ELR (cell line): Measurements from ENCODE around the gene MAB21L3.
"Not testable (repeated sequence)": the region's sequence is repeated elsewhere in the genome, so short reads cannot be mapped to it uniquely, and the experiment has no call there.

Experiments used
- DNase-seq: peaks from one replicate; pipeline ENCODE4 v3.0.0-alpha.2; 2015; ENCODE audit warnings: low read depth

The MAB21L3 gene

DNA sequence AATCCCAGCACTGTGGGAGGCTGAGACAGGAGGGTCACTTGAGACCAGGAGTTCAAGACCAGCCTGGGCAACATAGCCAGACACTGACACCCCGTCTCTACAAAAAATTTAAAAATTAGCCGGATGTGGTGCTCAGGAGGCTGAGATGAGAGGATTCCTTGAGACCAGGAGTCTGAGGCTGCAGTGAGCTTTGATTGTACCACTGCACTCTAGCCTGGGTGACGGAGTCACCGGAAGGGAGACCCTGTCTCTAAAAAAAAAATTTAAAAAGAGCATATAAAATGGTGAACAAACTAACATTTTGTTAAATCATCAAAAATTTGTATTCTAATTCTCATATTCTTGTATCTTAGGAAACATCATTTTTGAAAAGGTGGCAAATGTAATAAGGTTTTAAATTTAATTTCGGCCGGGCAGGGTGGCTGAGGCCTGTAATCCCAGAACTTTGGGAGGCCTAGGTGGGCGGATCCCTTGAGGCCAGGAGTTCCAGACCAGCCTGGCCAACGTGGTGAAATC is 27.1 kb downstream of the MAB21L3 start:
- DNase-seq, result no peak

DNA sequence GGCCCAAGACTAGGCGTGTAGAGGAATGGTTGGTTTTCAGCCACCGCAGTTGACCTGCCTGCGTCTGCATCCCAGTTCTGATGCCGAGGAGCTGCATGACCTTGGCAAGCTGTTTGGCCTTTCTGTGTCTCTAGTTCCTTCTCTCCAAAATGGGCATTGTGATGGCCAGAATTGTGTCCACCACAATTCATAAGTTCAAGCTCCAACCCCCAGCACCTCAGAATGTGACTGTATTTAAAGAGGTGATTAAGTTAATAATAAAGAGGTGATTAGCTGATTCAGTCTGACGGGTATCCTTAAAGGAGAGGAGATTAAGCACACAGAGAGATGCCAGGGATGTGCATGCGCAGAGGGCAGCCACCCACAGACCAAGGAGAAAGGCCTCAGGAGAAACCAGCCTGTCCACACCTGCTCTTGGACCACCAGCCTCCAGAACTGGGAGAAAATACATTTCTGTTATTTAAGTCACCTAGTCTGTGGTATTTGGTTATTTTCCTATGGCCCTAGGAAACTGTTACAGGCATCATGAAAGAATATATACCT is 28.5 kb downstream of the MAB21L3 start:
- no peak for DNase-seq

DNA sequence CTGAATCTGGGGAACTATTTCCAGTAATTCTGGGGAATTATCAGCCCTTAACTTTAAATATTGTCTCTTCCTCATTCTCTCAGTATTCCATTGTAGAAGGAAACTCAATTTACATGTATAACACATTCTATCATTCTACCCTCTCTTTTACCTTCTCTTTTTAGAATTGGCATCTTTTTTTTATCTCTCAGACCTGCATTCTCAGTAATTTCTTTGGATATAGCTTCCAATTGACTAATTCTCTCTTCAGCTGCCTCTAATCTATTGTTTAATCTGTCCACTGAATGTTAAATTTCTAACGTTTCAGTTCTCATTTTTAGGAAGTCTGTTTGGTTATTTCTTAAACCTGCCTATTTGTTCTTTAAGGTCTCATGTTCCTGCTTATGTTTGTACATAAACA is 33.0 kb downstream of the MAB21L3 start:
- no peak for DNase-seq

DNA sequence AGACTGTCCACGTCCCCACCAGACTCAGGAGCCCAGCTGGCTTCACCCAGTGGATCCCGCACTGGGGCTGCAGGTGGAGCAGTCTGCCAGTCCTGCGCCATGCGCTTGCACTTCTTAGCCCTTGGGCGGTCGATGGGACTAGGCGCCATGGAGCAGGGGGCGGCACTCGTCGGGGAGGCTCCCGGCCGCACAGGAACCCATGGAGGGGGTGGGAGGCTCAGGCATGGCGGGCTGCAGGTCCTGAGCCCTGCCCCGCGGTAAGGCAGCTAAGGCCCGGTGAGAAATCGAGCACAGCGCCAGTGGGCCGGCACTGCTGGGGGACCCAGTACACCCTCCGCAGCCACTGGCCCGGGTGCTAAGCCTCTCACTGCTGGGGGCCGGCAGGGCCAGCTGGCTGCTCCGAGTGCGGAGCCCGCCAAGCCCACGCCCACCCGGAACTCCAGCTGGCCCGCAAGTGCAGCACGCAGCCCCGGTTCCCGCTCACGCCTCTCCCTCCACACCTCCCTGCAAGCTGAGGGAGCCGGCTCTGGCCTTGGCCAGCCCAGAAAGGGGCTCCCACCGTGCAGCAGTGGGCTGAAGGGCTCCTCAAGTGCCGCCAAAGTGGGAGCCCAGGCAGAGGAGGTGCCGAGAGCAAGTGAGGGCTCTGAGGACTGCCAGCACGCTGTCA is 35.4 kb downstream of the MAB21L3 start:
- not testable (repeated sequence) for DNase-seq

DNA sequence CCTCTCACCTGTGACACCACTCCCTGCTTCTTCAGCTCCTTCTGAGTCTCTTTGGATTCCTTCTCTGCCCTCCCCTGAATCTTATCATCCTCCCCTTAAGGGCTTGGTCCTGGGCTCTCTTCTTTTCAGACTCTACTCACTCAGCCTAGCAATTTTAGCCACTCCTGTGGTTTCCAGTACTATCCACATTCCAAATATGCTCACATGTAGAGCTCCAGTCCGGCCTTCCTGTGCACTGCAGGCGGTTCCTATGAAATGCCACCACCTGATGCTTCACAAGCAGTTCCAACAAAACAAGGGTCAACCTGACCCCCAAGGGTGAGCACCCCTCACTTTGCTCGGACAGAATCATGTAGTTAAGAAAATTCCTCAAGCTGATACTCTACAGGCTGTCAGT is 35.9 kb downstream of the MAB21L3 start:
- no peak for DNase-seq

DNA sequence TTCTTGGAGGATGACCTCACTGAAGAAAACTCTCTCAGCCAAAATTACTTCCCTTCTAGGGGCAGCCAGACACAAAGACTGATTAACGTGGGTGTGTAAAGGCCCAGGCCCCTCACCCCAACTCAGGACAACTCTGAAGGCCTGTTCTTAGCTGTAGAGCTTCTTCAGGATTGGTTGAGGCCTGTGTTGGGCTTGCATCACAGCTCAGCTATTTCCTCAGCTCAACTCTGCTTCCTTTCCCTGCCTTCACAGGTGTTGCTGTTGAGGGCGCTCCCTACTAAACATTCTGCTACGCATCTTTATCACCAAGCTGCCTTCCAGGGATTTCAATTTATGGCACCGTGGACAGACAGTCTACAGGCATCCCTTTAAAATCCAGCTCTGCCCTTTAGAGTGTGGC is 36.8 kb downstream of the MAB21L3 start:
- no peak for DNase-seq

DNA sequence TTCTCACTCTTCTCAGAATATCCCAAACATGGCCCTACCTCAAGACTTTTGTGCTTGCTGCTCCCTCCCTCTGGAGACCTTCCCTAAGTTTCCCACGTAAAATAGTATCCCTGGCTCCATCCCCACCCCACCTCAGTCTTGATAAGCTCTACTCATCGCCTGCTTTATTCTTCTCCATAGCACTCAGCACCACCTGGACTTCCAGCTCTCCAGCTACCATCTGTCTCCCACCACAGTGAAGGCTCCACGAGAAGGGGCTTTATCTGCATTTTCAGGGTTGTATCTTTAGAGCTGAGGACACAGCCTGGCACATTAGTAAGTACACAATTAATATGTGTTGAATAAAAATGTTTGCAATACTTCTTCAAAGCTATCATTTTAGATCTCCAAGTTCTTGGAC is 37.8 kb downstream of the MAB21L3 start:
- DNase-seq, result no peak

DNA sequence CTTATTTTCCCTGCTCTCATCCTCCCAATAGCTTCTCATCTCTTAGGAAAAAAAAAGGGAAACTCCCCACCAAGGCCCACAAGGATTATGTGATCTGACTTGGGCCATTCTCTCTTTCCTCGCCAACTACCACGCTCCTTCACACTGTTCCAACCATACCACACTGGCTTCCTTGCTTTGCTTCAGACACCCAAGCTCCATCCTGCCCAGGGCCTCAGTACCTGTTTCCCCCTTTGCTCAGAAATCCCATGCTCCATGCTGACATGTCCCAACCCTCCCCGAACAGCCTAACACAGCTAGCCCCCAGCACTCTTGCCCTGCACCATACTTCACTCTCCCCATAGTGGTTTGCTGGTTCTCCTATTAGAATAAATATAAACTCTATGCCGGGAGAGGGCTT is 39.2 kb downstream of the MAB21L3 start:
- DNase-seq, result no peak

DNA sequence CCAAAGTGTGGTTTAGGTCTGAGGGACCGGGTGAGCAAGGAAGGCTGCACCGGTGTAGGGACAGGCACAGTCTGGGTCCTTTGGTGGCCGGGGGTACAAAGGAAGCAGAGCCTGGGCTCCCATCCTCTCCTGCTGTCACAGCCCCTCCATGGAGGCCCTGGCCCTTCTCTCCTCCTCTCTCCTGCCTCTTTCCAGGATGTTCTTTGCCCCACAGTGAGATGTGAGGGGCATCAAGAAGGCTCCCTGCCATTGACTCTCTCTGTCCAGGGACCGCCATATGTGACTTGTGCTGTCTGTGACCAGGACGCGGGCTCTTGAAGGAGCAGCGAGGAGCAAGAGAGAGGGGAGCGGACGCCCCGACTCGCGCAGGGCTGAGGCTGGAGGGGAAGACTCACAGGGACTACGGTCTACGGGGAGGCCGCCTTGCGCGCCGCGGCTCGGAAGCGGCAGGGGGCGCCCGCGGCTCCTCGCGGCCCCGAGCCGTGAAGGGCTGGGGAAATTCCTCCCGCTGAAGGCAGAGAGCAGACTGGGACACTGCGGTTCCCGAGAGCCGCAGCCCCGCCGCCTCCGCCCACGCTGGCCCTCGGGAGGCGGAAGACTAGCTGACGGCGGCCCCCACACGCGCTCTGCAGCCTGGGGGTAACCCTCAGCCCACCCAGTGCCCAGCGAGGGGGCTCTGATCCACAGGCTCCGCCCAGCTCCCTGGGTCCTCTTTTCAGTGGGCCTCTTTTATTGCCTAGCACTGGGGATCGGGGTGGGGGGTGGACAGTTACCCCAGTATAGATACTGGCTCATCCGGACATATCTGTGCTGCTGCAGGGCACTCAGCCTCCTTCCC is 40.8 kb downstream of the MAB21L3 start:
- DNase-seq, result peak; percentile 76

DNA sequence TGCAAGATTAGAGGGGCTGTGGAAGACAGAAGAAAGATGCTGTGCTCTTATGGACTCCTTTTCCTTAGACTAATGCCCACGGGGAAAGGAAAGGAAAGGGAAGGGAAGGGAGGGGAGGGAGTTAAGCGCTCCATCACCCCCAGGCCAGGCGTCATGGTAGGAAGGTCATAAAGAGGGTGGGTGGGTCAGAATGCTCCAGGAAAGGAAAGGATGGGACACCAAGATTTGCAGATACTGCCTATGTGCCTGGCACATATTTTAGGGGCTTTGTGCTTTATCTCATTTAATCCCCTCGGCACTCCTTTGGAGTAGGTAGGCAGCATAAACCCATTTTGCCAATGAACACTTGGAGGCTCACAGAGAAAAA is 41.4 kb downstream of the MAB21L3 start:
- DNase-seq, result no peak

DNA sequence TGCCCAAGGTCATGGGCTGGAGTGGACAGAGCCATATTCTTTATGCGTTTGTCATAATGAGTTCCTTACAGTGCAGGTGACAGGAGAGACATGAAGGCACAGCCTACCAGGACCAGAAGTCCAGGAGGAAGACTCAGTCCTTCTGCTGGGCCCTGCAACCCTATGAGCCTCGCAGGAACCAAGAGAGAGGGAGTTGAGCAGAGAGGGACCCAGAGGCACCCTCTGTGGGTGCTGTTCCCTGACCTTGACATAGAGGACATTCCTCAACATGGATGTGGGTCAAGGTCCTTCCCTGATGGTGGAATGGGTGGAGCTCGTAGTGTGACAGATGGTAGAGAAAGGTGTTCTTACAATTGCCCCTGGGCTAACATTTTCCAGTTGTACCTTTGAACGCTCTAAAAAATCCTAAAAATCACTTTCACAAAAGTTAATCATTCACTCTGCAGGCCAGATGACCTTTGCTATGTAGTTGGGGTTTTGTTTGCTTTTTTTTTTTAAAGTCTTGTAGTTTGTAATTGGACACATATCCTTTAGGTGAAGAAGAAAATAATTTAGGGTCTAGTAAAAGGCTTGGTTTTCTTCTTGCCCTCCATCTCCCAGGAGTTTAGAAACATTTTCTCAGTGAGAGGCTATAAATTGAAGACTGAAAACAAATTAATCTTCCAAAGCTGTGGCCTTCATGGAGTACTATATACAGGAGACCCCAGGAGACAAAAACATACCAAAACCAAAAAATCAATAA is 41.9 kb downstream of the MAB21L3 start:
- DNase-seq, result no peak

DNA sequence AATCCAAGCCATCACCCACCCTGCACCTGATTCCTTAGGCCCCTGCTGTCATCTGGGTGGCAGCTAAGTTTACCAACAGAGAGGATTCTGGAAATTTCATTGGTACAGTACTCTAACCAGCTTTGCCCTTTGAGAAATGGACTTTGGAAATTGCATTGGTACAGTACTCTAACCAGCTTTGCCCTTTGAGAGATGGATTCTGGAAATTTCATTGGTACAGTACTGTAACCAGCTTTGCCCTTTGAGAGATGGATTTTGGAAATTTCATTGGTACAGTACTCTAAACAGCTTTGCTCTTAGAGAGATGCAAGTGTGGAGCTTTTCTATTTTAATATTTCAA is 42.5 kb downstream of the MAB21L3 start:
- no peak for DNase-seq

DNA sequence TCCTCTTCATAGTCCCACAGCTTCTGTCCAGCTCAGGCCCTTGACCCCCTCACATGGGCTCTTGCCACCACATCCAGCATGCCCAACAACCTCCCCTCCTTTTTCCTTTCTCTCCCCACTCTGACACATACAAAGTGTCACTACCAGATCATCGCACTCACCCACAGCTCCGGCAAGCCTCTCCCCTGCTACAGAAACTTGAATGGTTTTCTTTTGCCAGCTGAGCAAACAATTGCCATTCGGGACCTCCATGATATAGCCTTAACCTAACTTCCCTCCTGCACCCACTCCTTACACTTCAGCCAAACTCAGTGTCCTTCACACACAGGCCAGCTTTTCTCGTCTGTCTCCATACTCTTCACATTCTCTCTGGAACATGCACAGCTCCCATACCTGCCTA is 43.3 kb downstream of the MAB21L3 start:
- no peak for DNase-seq

DNA sequence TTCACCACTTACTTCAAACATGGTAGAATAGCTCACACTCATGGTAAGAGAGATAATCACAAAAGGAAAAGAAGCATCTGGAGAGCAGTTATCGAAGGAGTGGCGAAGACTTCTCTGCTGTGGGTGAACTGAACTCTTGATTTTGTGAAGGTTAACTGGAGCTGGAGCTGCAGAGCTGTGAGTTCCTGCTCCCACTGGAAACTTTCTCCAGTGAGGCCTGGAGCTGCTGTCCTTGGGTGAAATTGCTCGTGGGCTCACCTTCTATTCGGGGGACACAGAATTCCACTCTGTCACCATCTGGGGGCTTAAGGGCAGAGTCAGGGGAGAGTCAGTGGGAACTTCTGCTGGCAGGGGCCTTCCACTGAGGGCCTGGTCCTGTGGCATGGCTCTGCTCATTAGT is 45.9 kb downstream of the MAB21L3 start:
- DNase-seq, result no peak

DNA sequence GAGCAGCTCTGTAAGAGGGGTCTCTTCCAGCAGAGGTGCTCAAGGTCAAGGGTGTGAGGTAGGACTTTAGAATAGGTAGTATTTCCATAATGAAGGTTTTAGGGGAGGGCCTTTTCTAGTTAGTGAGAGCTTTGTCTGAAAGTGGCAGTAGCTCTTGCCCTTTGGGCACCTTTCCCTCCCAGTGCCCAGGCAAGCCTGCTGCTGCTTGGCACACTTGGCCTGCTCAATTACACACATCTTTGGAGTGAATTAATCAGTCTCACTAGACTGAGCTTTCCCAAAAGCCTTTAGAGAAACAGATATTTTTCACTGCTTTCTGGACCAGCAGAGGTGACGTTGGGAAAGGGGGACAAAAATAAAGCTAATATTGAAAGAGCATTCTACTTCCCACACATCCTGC is 48.0 kb downstream of the MAB21L3 start:
- no peak for DNase-seq

DNA sequence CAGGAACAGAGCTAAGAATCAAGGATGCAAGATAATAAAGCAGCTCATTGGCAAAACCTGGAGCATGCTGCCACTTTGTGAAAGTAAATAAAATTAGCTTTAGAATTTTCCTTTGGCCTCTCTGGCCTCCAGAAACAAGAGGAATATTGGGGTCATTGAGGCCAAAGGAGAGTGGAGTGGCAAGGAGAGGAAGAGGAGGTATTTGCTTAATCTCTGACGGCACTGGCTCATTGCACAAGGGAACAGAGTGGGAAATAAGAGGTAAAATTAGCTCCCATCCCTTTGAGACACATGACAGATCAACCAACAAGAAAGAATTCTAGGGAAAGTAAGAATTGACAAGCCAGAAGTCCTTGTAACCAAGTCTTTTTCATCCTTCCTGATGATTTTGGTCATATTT is 48.4 kb downstream of the MAB21L3 start:
- no peak for DNase-seq

DNA sequence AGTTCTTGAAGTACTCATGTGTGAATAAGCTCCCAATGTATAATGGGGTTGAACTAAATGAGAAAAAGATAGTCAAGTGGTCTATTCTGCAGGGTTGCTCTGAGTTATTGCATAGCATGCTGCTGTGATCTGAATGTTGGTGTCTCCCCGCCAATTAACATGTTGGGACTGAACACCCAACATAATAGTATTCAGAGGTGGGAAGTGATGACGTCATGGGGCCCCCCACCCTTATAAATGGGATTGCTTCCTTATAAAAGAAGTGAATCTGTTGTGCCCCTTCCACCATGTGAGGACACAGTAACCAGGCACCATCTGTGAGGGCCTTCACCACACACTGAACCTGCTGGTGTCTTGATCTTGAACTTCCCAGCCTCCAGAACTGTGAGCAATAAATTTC is 50.2 kb downstream of the MAB21L3 start:
- DNase-seq, result no peak

DNA sequence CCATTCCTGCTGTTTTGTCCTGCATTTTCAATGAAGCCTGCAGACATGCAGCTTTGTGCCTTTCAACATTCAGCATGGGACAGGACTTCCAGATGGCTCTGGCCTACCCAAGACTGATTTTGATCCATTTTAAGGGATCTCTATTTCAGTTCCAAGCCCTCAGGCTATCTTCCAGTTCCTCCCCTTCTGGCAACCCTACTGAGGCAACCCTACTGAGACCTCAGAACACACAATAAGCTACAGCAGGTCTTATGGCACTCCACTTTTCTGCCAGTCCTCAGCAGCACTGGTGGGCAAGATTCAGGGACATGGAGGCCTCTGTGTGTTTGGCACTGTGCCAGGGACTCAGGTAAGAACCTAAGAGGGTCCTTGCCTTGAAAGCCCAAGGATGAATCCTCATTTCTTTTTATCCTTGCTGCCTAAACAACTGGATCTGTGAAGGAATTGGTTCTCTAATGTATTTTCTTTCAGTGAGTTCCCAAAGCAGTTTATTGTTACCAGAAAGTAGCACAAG is 50.7 kb downstream of the MAB21L3 start:
- DNase-seq, result no peak

DNA sequence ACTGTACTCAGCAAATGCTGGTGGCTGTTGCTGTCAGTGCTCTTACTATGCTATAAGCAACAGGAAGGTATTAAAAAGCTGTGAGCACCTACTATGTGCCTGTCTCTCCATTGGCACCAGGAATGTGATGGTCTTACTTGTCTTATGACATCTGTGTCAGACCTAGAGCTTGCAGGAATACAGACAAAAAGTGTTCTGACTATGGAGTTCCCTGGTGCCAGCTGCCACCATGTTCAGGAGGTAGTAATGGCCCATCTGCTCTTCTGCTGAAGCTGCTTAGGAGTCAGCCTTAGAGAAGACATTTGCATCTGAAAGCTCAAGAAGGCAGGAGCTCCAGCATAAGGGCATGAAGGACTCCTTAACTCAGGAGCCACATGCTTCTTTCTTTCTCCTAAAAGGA is 52.3 kb downstream of the MAB21L3 start:
- no peak for DNase-seq

DNA sequence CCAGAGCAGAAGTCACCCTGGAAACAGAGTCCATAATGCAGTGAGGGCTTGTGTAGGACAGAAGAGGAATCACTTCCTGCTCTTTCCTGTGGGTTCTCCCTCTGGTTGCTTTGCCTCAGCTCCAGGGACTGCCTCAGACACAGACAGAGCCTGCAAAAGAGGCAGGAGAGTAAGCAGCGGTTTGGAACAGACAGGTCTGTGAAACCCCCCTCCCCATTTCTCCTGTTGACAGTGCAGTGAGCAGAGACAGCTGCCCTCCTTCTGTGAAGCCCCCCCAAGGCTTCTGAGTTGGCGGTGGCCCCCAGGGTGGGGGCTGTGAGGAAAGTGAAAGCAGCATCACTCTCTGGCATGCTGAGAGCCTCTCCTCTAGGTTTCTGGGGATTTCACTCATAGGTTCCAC is 53.0 kb downstream of the MAB21L3 start:
- DNase-seq, result no peak

DNA sequence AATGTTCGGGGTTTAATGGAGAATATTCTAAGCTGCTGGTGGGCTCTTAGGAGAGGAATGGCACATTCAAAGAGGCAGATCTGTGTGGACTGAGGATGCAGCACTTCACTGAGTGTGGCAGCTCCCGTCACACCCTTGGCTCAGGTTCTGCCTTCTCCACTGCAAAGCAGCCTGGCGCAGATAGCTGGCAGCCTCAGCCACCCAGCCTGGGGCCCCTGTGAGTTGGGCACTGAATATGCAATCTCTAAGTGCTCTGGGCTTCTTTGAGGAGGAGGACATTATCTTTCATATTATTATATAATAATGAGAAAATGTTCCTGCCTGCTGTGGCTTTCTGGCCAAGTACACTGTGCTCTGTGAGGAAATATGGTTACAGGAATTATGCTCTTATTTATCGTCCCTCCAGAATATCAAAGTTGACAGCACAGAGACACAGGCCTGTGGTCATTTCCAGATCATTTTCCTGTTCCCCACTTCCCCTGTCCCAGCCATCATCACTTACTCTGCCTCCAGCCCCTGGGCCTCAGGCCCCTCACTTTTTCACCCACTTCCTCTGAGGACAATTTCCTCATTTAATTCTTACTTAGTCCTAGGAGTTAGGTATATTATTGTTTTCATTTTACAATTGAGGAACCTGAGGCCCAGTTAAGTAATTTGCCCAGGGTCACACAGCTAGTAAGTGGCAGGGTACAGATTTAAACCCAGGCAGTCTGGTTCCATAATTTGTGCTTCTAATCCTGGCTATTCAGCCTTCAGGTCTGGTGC is 53.6 kb downstream of the MAB21L3 start:
- DNase-seq, result no peak

DNA sequence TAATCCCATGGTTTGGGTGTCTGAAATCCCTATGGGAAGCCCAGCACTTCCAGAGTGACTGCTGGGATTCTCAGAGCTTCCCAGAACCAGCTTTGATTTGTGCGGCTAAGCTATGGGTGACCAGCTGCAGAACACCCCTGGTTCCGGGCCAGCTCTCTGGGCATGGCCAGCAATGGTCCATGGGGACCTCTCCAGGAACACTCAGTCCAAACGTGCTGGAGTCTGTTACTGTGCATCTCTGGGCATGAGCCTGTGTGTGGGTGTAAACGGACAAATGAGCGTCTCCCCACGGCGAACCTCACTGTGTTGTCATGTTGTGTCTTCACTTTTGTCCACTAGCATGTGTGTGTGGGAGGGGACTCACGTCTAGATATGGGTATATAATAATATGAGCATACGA is 54.4 kb downstream of the MAB21L3 start:
- no peak for DNase-seq
